HFFc6 (cell line): ENCODE data around the gene CELF4. TPM values are rescaled to one million over a fixed set of nuclear protein-coding genes. Genes with fewer than 3 reads are reported as not detected.

Source experiments
- DNase-seq: peaks from one replicate; pipeline ENCODE4 v3.0.0-alpha.2; 2018
- H3K27ac Mint-ChIP-seq: 2 replicates; pipeline ENCODE4 v1.8.0; 2020; ENCODE audit warnings: mild to moderate bottlenecking, mixed read lengths
- H3K27me3 Mint-ChIP-seq: 2 replicates; pipeline ENCODE4 v1.8.0; 2021; ENCODE audit warnings: mild to moderate bottlenecking, moderate library complexity, mixed read lengths; ENCODE audit not compliant: insufficient read depth
- H3K36me3 Mint-ChIP-seq: 2 replicates; pipeline ENCODE4 v1.8.0; 2021; ENCODE audit warnings: low read depth, mixed read lengths
- H3K4me1 Mint-ChIP-seq: 2 replicates; pipeline ENCODE4 v1.8.0; 2020; ENCODE audit warnings: low read depth, mixed read lengths
- H3K4me3 Mint-ChIP-seq: 2 replicates; pipeline ENCODE4 v1.8.0; 2020; ENCODE audit warnings: mild to moderate bottlenecking, moderate library complexity, mixed read lengths
- H3K9me3 Mint-ChIP-seq: 2 replicates; pipeline ENCODE4 v1.8.0; 2020; ENCODE audit warnings: mild to moderate bottlenecking, mixed read lengths
- CTCF ChIP-seq: fragments of 200-600 bp; sonication (generic); IDR thresholded peaks from 2 replicates; pipeline ENCODE4 v1.5.0; 2021; ENCODE audit warnings: antibody characterized with exemption, mild to moderate bottlenecking
- total RNA-seq, 6 experiments: library from RNA; stranded (reverse); fragmentation: NEBNext Ultra II Directional; extraction: Animal tissue kit (Norgen Biotek cat#: 25700); gene quantifications; 2 replicates in 1 of 6; 3 replicates in 5 of 6; pipeline ENCODE4 v1.2.3, GENCODE V29; 2021

The CELF4 gene
- total RNA-seq, 6 experiments from 2014 or later: not detected

DNA sequence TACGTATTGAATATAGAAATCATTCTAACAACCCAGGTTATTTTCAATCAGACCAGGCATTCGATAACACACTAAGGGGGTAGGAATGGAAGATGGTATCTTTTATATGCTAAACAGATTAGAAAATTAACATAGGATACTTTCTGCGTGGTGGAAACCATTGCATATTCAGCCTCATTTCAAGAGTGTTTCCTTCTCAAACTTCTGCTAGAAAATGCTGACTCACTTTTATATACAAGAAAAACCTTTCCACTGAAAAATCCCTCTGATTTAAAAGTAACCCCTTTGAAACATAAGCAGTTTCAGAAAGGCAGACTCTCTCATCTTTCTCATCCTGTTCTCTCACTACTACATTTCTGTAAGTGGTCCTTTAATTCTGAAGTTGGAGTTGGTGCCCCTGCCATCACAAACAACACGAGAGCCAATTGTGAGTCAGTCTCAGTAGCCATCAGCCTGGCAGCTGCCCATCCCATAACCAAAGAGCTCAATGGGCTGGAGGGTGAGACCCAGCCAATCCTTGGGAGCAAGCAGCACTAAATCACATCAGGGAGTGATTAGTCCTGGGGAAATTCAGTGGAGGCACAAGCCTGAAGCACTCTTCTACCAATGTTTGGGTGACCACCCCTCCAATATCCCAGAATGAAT, 343.1 kb downstream of the CELF4 start:
- Mint-ChIP-seq H3K9me3 (no peaks in the 10 kb centered on the region), H3K36me3 (no peaks in the 10 kb centered on the region), H3K4me1 (no peaks in the 10 kb centered on the region), H3K4me3 (no peak overlapping the region), H3K27ac (no peak overlapping the region), H3K27me3 (no peaks in the 10 kb centered on the region)
- no peak for TF ChIP-seq CTCF
- no peak for DNase-seq

- DNase-seq: no peak
- Mint-ChIP-seq H3K4me1 (no peaks in the 10 kb centered on the region), H3K36me3 (no peaks in the 10 kb centered on the region), H3K27me3 (no peaks in the 10 kb centered on the region), H3K9me3 (peaks cover 10% of the 10 kb centered on the region; the same call in 1 of the 2 replicates), H3K27ac (no peak overlapping the region), H3K4me3 (no peak overlapping the region)
- no peak for TF ChIP-seq CTCF
These were observed 346.3 kb downstream of the CELF4 start for GRCh38 chr18:37219257-37219656.

DNA sequence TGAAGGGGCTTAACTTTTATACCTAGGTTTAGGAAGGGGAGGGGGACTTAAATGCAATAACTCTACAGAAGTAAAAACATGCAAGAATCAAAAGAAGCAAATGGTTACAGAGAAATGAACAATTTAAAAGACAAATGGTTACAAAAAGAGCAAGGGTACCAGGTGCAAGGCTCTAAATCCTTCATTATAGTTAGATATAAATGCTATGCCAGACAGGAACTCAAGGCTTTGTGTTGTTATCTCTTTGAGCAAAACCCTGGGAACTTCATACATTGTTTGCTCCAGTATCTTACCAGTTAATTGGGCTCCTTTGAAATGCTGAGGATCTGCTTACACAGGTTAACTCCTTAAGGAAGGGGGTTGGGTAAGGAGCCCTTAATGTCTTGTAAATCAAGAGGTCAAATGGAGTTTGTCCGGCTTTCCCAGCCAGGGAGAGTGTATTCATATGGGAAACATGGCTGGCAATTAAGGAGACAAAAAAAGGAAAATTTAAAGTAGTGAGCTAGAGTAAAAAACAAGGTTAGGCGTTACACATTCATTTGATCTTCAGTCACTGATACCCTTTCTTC, 347.5 kb downstream of the CELF4 start:
- no peaks in the 10 kb centered on the region for H3K4me1 Mint-ChIP-seq
- no peaks in the 10 kb centered on the region for H3K27me3 Mint-ChIP-seq
- TF ChIP-seq CTCF: no peak
- H3K4me3 Mint-ChIP-seq: no peak overlapping the region
- DNase-seq: no peak
- no peaks in the 10 kb centered on the region for H3K36me3 Mint-ChIP-seq
- H3K9me3 Mint-ChIP-seq: peaks cover 17% of the 10 kb centered on the region
- H3K27ac Mint-ChIP-seq: no peak overlapping the region

GRCh38 chr18:37210781-37211180, 354.8 kb downstream of the CELF4 start:
- peaks cover 8% of the 10 kb centered on the region for H3K9me3 Mint-ChIP-seq
- TF ChIP-seq CTCF: no peak
- H3K4me3 Mint-ChIP-seq: no peak overlapping the region
- no peak for DNase-seq
- H3K4me1 Mint-ChIP-seq: no peaks in the 10 kb centered on the region
- no peak overlapping the region for H3K27ac Mint-ChIP-seq
- no peaks in the 10 kb centered on the region; the same call in 1 of the 2 replicates for H3K27me3 Mint-ChIP-seq
- no peaks in the 10 kb centered on the region for H3K36me3 Mint-ChIP-seq

DNA sequence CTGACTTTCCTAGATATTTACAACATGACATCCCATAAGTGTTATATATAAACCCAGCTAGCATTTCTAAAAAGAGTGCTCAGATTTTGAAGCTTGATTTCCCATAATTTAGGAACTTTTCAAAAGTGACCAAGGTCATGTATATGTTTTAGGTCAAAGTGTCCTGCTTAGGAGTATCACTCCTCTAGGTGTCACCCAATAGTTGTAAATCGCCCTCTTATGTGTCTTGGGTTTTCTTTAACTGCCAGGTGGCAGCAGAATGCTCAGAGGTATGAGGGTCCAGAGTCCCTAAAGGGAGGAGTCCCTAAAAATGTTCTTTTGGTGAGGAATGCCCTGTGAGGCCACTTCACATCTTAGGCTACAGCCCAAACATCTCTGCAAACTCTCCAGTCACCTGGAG, 358.3 kb downstream of the CELF4 start:
- DNase-seq: no peak
- Mint-ChIP-seq H3K4me3 (no peak overlapping the region), H3K9me3 (no peaks in the 10 kb centered on the region; the same call in 1 of the 2 replicates), H3K27me3 (no peaks in the 10 kb centered on the region; the same call in 1 of the 2 replicates), H3K36me3 (no peaks in the 10 kb centered on the region), H3K4me1 (no peaks in the 10 kb centered on the region), H3K27ac (no peak overlapping the region)
- TF ChIP-seq CTCF: no peak
